ENCODE measurements around the gene SOX5. TPM values are rescaled to one million over a fixed set of nuclear protein-coding genes. Genes with fewer than 3 reads are reported as not detected.

Gene SOX5
- total and polyA plus RNA-seq, 9 of the 15 experiments (the other 6 are each of a cell fraction or from before 2014, with no cell fraction given): 8.3 to 16.5 (median 11.9) TPM

DNA sequence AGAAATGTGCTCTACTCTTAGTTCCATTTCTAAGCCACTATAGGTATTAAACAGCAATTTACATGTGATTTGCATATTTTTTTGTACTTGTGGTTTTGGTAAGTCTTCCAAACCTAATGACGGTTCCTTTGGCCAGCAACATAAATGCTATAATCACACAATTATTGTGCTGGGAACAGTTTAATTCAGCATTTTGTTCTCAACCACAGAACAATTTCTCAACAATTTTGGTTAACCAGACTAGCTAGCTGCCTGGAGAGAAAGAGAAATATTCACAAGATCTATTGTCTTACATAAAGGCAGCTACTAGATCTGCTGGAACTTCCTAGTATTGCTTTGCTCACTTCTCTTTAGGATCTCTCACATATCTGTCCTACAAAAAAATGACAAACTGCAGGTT, 265.3 kb downstream of the SOX5 start:
- Histone ChIP-seq H3K4me3 (no peak overlapping the region), H3K27ac (ENCODE audit: extremely low read depth, low read depth, low read length) (no peak overlapping the region), H3K4me2 (ENCODE audit: insufficient read depth, low read length) (no peak overlapping the region), H3K9me1 (ENCODE audit: control insufficient read depth, insufficient read depth, low read length) (no peaks in the 10 kb centered on the region), H3K36me3 (ENCODE audit: control insufficient read depth, insufficient read depth, low read length) (no peaks in the 10 kb centered on the region), H2AFZ (ENCODE audit: low read depth, low read length) (no peak overlapping the region), H3K9me3 (replicated peaks; ENCODE audit: control insufficient read depth, insufficient read depth, low read depth, low read length) (0 out of 2 replicates have a peak, but pooled peaks cover 2% of the 10 kb centered on the region), H3K79me2 (ENCODE audit: control insufficient read depth, insufficient read depth, low read length) (no peaks in the 10 kb centered on the region), H3K27me3 (ENCODE audit: control insufficient read depth in 2 of 2, insufficient read depth in 2 of 2, low read length in 2 of 2) (no peaks in the 10 kb centered on the region), H3K4me1 (replicated peaks in 1 of 2; ENCODE audit: control insufficient read depth in 2 of 2, insufficient read depth in 2 of 2, low read length in 2 of 2) (no peaks in the 10 kb centered on the region), H4K20me1 (replicated peaks; ENCODE audit: control insufficient read depth, insufficient read depth, low read length) (no peaks in the 10 kb centered on the region), H3K9ac (ENCODE audit: insufficient read depth in 1 of 2, low read depth in 2 of 2, low read length in 2 of 2) (no peak overlapping the region)
- in situ Hi-C loops (cut with MboI): no loop called here
- TF ChIP-seq ELF1 (tag; IDR thresholded peaks at IDR 0.05) (no peak), ILK (tag; IDR thresholded peaks at IDR 0.05; ENCODE audit: borderline replicate concordance, low read depth) (no peak), WHSC1 (IDR thresholded peaks at IDR 0.05; ENCODE audit: low read length) (no peak), TARDBP (IDR thresholded peaks at IDR 0.05) (no peak), RBM25 (IDR thresholded peaks at IDR 0.05; ENCODE audit: low read depth, low read length, severe bottlenecking) (no peak), ZNF184 (CRISPR knock-in tag; IDR thresholded peaks at IDR 0.05) (no peak)
- DNase-seq (ENCODE audit: extremely low read depth in 1 of 4, low spot score in 3 of 4): no peak
- 75% methylated on average over 1 of the region's 1 CpG for WGBS (ENCODE audit: insufficient coverage, low coverage, missing lambda C conversion rate)
- ChIA-PET POLR2A (no interaction called here), CTCF (ENCODE audit: low intra/inter-chr PET ratio) (no interaction called here)
- no peak for ATAC-seq
- no peak for FAIRE-seq
- no TSS peak for BruUV-seq (replicated peaks)
- intact Hi-C loops (cut with micrococcal nuclease): no loop called here

DNA sequence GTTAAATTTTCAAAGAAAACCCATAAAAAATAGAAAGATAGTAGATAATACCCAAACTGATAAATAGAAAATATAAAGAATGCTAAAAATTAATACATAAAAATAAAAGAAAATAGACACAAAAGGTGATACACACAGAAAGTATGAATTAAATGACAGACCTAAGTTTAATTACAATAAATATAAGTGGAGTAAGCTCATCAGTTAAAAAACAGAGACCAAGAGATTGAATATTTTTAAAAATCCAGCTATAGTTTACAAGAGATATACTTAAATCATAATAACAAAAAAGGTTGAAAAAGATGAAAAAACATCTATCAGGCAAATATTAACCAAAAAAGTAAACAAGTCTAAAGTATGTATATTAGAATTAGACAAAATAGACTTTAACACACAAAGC, 268.2 kb downstream of the SOX5 start:
- intact Hi-C loops (cut with micrococcal nuclease): no loop called here
- Histone ChIP-seq H3K27ac (ENCODE audit: extremely low read depth, low read depth, low read length) (no peak overlapping the region), H3K4me2 (ENCODE audit: insufficient read depth, low read length) (no peak overlapping the region), H3K9me3 (replicated peaks; ENCODE audit: control insufficient read depth, insufficient read depth, low read depth, low read length) (0 out of 2 replicates have a peak, but pooled peaks cover 2% of the 10 kb centered on the region), H4K20me1 (replicated peaks; ENCODE audit: control insufficient read depth, insufficient read depth, low read length) (no peaks in the 10 kb centered on the region), H3K9ac (ENCODE audit: insufficient read depth in 1 of 2, low read depth in 2 of 2, low read length in 2 of 2) (no peak overlapping the region), H3K9me1 (ENCODE audit: control insufficient read depth, insufficient read depth, low read length) (no peaks in the 10 kb centered on the region), H3K4me1 (replicated peaks in 1 of 2; ENCODE audit: control insufficient read depth in 2 of 2, insufficient read depth in 2 of 2, low read length in 2 of 2) (no peaks in the 10 kb centered on the region), H3K79me2 (ENCODE audit: control insufficient read depth, insufficient read depth, low read length) (no peaks in the 10 kb centered on the region), H3K36me3 (ENCODE audit: control insufficient read depth, insufficient read depth, low read length) (no peaks in the 10 kb centered on the region), H2AFZ (ENCODE audit: low read depth, low read length) (no peak overlapping the region), H3K4me3 (no peak overlapping the region), H3K27me3 (ENCODE audit: control insufficient read depth in 2 of 2, insufficient read depth in 2 of 2, low read length in 2 of 2) (no peaks in the 10 kb centered on the region)
- TF ChIP-seq DMBX1 (CRISPR knock-in tag; IDR thresholded peaks at IDR 0.05; ENCODE audit: borderline replicate concordance) (no peak), ZNF507 (tag; conservative IDR thresholded peaks at IDR 0.05) (peak; percentile 97), MEF2A (IDR thresholded peaks at IDR 0.05; ENCODE audit: control insufficient read depth, low read depth, low read length) (no peak), SIX5 (IDR thresholded peaks at IDR 0.05; ENCODE audit: borderline replicate concordance in 1 of 2, insufficient read depth in 1 of 2, low read depth in 1 of 2, low read length in 2 of 2) (no peak), RBM25 (IDR thresholded peaks at IDR 0.05; ENCODE audit: low read depth, low read length, severe bottlenecking) (peak; percentile 72)
- TF ChIP-seq, protein P1, sequence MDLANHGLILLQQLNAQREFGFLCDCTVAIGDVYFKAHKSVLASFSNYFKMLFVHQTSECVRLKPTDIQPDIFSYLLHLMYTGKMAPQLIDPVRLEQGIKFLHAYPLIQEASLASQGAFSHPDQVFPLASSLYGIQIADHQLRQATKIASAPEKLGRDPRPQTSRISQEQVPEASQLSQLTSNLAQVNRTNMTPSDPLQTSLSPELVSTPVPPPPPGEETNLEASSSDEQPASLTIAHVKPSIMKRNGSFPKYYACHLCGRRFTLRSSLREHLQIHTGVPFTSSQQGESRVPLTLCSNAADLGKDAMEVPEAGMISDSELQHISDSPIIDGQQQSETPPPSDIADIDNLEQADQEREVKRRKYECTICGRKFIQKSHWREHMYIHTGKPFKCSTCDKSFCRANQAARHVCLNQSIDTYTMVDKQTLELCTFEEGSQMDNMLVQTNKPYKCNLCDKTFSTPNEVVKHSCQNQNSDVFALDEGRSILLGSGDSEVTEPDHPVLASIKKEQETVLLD (IDR thresholded peaks at IDR 0.05): no peak
- ATAC-seq (no peak), FAIRE-seq (no peak), DNase-seq (ENCODE audit: extremely low read depth in 1 of 4, low spot score in 3 of 4) (no peak)
- CTCF ChIA-PET (ENCODE audit: low intra/inter-chr PET ratio): no interaction called here
- in situ Hi-C loops (cut with MboI): no loop called here
- BruUV-seq (replicated peaks): no TSS peak
- POLR2A ChIA-PET: no interaction called here
